Adrenal gland (tissue), 5 donors: ENCODE results near the gene NEUROG1.
"Not testable (repeated sequence)": the region's sequence is repeated elsewhere in the genome, so short reads cannot be mapped to it uniquely, and the experiment has no call there.

Experiments used
- POLR2A ChIP-seq, 2 donors: fragments of 450-650 bp; IDR thresholded peaks; one replicate each; pipeline ENCODE4 v1.6.1; 2017; ENCODE audit warnings: antibody characterized with exemption in 2 of 2, mild to moderate bottlenecking in 2 of 2, moderate library complexity in 1 of 2
- TF ChIP-seq, protein P1 (sequence below), 6 experiments: fragments of 450-650 bp in 4 of 6; fragments of 200-600 bp in 2 of 6; sonication (generic) in 1 of 6; IDR thresholded peaks; 1 replicate in 5 of 6; 2 replicates in 1 of 6; pipeline versions ENCODE4 v1.5.1 to v1.8.0; 2016 to 2021; ENCODE audit warnings: antibody characterized with exemption in 6 of 6, mild to moderate bottlenecking in 2 of 6, moderate library complexity in 1 of 6
- donor health status: DM: no; HTN: no; CAD: no.

DNA sequence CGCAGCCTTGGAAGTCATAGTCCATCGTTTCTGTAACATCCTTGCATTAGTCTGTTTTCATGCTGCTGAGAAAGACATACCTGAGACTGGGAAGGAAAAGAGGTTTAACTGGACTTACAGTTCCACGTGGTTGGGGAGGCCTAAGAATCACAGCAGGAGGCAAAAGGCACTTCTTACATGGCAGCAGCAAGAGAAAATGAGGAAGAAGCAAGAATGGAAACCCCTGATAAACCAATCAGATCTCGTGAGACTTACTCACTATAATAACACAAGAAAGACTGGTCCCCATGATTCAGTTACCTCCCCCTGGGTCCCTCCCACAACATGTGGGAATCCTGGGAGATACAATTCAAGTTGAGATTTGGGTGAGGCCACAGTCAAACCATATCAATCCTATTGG, 40.2 kb downstream of the NEUROG1 start:
- TF ChIP-seq, protein P1, sequence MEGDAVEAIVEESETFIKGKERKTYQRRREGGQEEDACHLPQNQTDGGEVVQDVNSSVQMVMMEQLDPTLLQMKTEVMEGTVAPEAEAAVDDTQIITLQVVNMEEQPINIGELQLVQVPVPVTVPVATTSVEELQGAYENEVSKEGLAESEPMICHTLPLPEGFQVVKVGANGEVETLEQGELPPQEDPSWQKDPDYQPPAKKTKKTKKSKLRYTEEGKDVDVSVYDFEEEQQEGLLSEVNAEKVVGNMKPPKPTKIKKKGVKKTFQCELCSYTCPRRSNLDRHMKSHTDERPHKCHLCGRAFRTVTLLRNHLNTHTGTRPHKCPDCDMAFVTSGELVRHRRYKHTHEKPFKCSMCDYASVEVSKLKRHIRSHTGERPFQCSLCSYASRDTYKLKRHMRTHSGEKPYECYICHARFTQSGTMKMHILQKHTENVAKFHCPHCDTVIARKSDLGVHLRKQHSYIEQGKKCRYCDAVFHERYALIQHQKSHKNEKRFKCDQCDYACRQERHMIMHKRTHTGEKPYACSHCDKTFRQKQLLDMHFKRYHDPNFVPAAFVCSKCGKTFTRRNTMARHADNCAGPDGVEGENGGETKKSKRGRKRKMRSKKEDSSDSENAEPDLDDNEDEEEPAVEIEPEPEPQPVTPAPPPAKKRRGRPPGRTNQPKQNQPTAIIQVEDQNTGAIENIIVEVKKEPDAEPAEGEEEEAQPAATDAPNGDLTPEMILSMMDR (IDR thresholded peaks at IDR 0.05), result not testable (repeated sequence)
- TF ChIP-seq POLR2A (IDR thresholded peaks at IDR 0.05), result not testable (repeated sequence)
